BLaER1 treated with 17β-estradiol and CSF1 and Interleukin-3, amounts not matched to agents 10 nM and 100 nM (cell line): Measurements from ENCODE around the gene SERTAD2.

Experiments used
- H3K27ac ChIP-seq, 11 experiments: shearing (Covaris generic); formaldehyde crosslinking; 2 replicates each; pipeline ENCODE4 v1.8.1; 2022
- H3K27me3 ChIP-seq, 11 experiments: shearing (Covaris generic); formaldehyde crosslinking; 2 replicates each; pipeline ENCODE4 v1.8.1; 2022
- H3K36me3 ChIP-seq, 11 experiments: shearing (Covaris generic); formaldehyde crosslinking; 2 replicates each; pipeline ENCODE4 v1.8.1; 2022
- H3K4me1 ChIP-seq, 10 experiments: shearing (Covaris generic); formaldehyde crosslinking; 2 replicates each; pipeline ENCODE4 v1.8.1; 2022
- H3K4me2 ChIP-seq, 11 experiments: shearing (Covaris generic); formaldehyde crosslinking; 2 replicates each; pipeline ENCODE4 v1.8.1; 2022
- H3K4me3 ChIP-seq, 10 experiments: shearing (Covaris generic); formaldehyde crosslinking; 2 replicates each; pipeline ENCODE4 v1.8.1; 2022
- H3K9ac ChIP-seq, 11 experiments: shearing (Covaris generic); formaldehyde crosslinking; 2 replicates each; pipeline ENCODE4 v1.8.1; 2022
- H3K9me3 ChIP-seq, 11 experiments: shearing (Covaris generic); formaldehyde crosslinking; replicated peaks in 1 of 11; 2 replicates each; pipeline ENCODE4 v1.8.1; 2022
- H4K20me1 ChIP-seq, 11 experiments: shearing (Covaris generic); formaldehyde crosslinking; 2 replicates each; pipeline ENCODE4 v1.8.1; 2022
- Cebpa-rat ChIP-seq, 11 experiments: shearing (Covaris generic); IDR thresholded peaks; 2 replicates each; pipeline ENCODE4 v1.8.1; 2022

Gene SERTAD2

DNA sequence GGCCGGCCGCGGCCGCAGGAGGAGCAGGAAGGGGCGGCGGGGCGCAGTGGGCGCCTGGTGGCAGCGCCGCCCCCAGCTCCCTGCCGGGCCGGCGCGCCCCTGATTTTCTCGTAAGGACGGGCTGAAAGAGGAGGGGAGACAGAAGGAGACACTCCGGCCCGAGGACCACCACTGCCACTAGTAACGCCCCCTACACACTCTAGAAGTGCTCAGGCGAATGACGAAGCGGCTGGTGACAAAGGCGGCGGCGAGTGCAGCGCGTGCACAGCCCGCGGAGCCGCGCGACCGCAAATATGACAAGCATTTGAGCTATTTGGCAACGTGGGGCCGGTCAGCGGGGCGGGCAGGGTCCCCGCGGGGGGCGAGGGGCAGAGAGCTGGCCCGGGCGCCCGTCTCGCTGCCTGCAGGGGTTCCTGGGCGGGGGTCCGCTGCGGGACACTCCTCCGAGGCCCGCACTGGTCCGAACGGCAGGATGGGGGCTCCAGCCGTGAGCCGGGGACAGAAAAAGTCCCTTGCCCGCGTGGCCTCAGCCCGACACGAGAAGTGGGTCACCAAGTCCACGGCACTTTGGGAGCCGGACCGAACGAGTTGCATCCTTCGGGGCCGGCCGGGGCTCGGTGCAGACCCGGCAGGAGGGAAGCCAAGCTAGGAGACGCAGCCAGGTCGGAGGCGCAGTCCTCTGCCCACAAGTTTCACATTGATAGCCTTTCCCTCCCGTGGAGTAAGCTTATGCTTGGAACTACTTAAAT is 524 bp upstream of the SERTAD2 start:
- peak overlapping the region; percentile 76 to 87 (median 83) for H3K4me3 ChIP-seq
- peaks cover 65 to 79% (median 75%) of the 10 kb centered on the region in 10 experiments for H3K4me1 ChIP-seq
- H3K9me3 ChIP-seq: no peaks in the 10 kb centered on the region
- H3K4me2 ChIP-seq: peak overlapping the region; percentile 85 to 99 (median 96)
- peak overlapping the region; percentile 91 to 95 (median 94) for H3K9ac ChIP-seq
- no peaks in the 10 kb centered on the region for H3K27me3 ChIP-seq
- peaks cover 21 to 40% (median 35%) of the 10 kb centered on the region in 11 experiments; a peak in 21 of 22 replicates for H4K20me1 ChIP-seq
- H3K27ac ChIP-seq: peak overlapping the region; percentile 88 to 94 (median 93)
- H3K36me3 ChIP-seq: no peaks in the 10 kb centered on the region
- no peak for TF ChIP-seq Cebpa-rat (IDR thresholded peaks at IDR 0.05)

DNA sequence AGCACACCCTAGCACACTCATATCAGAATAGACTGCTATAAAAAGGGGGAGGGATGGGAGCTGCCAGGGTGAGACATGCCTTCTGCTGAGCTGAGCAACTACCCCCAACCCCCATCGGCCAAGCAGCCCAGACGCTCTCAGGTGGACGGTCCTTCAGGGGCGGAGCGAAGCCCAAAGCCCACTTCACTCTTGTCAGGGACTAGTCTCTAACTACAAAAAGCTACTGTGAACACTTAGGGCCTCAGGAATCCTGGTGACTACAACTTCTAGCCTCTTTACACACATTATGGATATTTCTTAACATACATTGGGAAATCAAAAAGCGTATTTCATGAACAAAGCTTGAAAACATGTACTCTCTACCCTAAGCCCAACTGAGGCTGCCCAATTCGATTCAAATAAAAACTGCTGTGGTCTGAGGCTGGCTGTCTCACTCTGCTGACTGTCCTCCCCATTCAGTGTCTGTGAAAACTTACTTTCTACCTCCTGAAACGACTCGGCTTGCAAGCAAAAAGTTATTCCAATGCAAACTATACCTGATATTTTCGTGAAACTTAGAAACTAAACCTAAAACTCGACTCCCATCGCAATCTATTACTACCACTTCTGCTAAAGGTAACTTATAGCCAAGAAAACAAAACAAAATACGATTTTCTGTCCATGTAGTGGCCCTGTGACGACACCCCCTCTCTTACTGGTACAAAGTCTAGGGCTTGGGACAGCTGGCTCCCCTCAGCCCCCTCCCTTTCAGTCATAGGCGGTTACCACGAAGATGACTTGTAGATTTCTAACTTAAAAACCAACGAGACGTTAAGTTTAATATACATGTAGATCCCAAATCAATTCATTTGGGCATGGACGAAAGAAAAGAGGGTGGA is 1.2 kb downstream of the SERTAD2 start:
- Histone ChIP-seq H3K4me3 (peak overlapping the region; percentile 76 to 87 (median 83)), H3K9me3 (no peaks in the 10 kb centered on the region), H3K4me1 (peaks cover 48 to 79% (median 60%) of the 10 kb centered on the region in 10 experiments), H4K20me1 (peaks cover 27 to 58% (median 50%) of the 10 kb centered on the region in 11 experiments; a peak in 21 of 22 replicates), H3K36me3 (no peaks in the 10 kb centered on the region), H3K4me2 (peak overlapping the region; percentile 84 to 100 (median 95)), H3K27me3 (no peaks in the 10 kb centered on the region), H3K27ac (peak overlapping the region; percentile 87 to 94 (median 93)), H3K9ac (peak overlapping the region; percentile 91 to 95 (median 94))
- no peak for TF ChIP-seq Cebpa-rat (IDR thresholded peaks at IDR 0.05)

DNA sequence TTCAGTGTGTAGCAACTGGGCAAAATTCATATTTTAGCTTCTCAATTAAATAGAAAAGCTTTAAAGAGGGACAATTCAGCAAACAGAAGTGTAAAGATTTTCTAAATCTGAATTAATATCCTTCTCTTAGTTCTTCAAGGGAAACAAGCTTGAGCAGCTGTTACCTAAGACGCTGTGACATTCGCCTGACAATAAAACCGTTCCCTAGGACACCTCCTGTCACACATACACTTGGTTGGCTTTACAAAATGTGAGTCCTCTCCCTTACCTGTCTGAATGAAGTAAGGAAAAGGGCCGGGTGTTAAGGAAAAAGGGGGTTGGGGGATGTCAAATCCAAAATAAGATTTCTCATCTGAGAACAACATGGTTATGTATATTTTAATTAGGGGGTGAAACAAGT is 2.1 kb downstream of the SERTAD2 start:
- no peak for TF ChIP-seq Cebpa-rat (IDR thresholded peaks at IDR 0.05)
- no peaks in the 10 kb centered on the region for H3K9me3 ChIP-seq
- peaks cover 27 to 67% (median 59%) of the 10 kb centered on the region in 11 experiments; a peak in 21 of 22 replicates for H4K20me1 ChIP-seq
- H3K27me3 ChIP-seq: no peaks in the 10 kb centered on the region
- H3K9ac ChIP-seq: peak overlapping the region in 9 of 11 experiments; percentile 6 to 94 (median 94); a peak in 13 of 22 replicates
- peak overlapping the region; percentile 52 to 100 (median 95); a peak in 21 of 22 replicates for H3K4me2 ChIP-seq
- H3K4me1 ChIP-seq: peaks cover 42 to 77% (median 55%) of the 10 kb centered on the region in 10 experiments
- H3K4me3 ChIP-seq: peak overlapping the region in 2 of 10 experiments; percentile 76 to 80; a peak in 5 of 20 replicates
- H3K36me3 ChIP-seq: no peaks in the 10 kb centered on the region
- H3K27ac ChIP-seq: peak overlapping the region in 1 of 11 experiments; percentile 94; a peak in 2 of 22 replicates

DNA sequence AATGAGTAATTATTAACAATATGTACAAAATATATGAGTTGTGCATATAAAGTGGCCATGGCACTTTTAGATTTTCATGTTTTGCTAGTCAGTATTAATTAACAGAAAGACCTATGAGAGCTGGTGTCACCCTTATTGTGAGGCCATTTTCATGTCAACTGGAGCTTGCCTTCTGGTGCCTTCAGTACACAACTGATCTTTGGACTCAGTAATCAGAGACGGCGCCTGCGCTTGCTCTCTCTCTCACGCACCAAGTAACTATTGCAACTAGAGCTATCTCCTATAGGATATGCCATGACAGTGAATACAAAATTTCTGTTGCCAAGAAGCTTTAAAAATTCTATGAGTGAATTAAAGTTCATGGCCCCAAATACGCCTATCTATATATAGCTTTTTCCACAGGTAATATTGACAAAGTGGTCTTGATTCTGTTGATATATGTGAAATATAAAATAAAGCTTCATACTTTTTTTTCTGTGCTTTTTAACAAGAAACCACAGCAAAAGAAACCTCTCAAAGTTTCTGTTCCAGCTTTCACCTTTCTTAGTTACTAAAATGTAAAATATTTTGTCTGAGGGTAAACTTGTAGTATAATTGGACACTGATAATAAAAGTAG is 2.9 kb downstream of the SERTAD2 start:
- Histone ChIP-seq H3K36me3 (no peaks in the 10 kb centered on the region), H3K9me3 (no peaks in the 10 kb centered on the region), H4K20me1 (peaks cover 27 to 74% (median 61%) of the 10 kb centered on the region in 11 experiments; a peak in 21 of 22 replicates), H3K27ac (no peak overlapping the region), H3K4me2 (peak overlapping the region in 10 of 11 experiments; percentile 7 to 100 (median 90); a peak in 15 of 22 replicates), H3K4me1 (peaks cover 42 to 77% (median 55%) of the 10 kb centered on the region in 10 experiments), H3K4me3 (no peak overlapping the region), H3K9ac (peak overlapping the region in 1 of 11 experiments; percentile 94; a peak in 1 of 22 replicates), H3K27me3 (no peaks in the 10 kb centered on the region)
- TF ChIP-seq Cebpa-rat (IDR thresholded peaks at IDR 0.05): no peak

DNA sequence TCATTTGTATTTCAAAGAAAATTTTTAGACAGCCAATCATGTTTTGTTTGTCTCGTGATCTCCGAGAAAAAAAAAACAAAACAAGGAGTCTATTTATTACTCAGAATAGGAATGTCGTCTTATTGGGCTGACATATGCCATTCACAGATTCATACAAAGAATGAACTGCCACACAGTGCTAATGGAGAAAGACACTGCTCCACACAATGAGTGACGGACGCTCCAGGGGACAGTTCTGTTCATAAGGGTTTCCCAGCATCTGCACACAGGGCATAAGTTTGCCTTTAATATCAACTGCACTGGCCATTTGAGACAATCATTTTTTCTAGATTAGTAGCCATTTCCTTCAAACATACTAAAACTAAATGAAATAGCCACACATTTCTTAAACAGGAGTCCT is 3.4 kb downstream of the SERTAD2 start:
- H3K4me2 ChIP-seq: peak overlapping the region in 3 of 11 experiments; percentile 7 to 100 (median 90); a peak in 2 of 22 replicates
- H3K4me3 ChIP-seq: no peak overlapping the region
- no peaks in the 10 kb centered on the region for H3K36me3 ChIP-seq
- H3K4me1 ChIP-seq: peaks cover 42 to 77% (median 55%) of the 10 kb centered on the region in 10 experiments
- H3K9me3 ChIP-seq: no peaks in the 10 kb centered on the region
- H3K27ac ChIP-seq: no peak overlapping the region
- H3K27me3 ChIP-seq: no peaks in the 10 kb centered on the region
- no peak for TF ChIP-seq Cebpa-rat (IDR thresholded peaks at IDR 0.05)
- H4K20me1 ChIP-seq: peaks cover 27 to 80% (median 62%) of the 10 kb centered on the region in 11 experiments; a peak in 21 of 22 replicates
- H3K9ac ChIP-seq: 0 out of 22 replicates have a peak overlapping the region, but pooled peaks of 1 of the 11 experiments have one; percentile 13

DNA sequence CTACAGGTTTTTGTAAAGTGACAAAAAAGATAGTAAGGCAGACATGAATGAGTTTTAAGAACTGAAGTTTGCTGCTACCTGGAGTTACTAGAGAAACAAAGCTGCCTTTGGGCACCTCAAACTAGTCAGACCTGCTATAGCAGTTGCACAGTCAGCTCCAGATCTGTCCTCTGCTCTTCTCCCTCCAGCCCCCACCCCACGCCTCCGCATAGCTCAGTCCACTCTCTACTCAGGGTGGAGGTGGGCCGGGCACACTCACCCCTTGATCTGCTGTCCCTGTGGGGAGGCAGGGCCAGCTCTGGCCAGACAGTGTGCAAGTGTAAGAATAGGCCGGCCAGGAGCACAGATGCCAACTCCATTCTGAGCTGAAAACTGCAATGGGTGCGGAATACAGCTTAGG is 4.1 kb downstream of the SERTAD2 start:
- Histone ChIP-seq H3K9ac (peak overlapping the region in 2 of 11 experiments; percentile 1 to 13; a peak in 5 of 22 replicates), H3K9me3 (no peaks in the 10 kb centered on the region), H3K4me3 (no peak overlapping the region), H3K4me2 (peak overlapping the region in 8 of 11 experiments; percentile 2 to 36 (median 20); a peak in 6 of 22 replicates), H4K20me1 (peaks cover 27 to 86% (median 67%) of the 10 kb centered on the region in 11 experiments; a peak in 21 of 22 replicates), H3K27me3 (no peaks in the 10 kb centered on the region), H3K4me1 (peaks cover 35 to 77% (median 53%) of the 10 kb centered on the region in 10 experiments), H3K36me3 (no peaks in the 10 kb centered on the region), H3K27ac (no peak overlapping the region)
- TF ChIP-seq Cebpa-rat (IDR thresholded peaks at IDR 0.05): no peak

DNA sequence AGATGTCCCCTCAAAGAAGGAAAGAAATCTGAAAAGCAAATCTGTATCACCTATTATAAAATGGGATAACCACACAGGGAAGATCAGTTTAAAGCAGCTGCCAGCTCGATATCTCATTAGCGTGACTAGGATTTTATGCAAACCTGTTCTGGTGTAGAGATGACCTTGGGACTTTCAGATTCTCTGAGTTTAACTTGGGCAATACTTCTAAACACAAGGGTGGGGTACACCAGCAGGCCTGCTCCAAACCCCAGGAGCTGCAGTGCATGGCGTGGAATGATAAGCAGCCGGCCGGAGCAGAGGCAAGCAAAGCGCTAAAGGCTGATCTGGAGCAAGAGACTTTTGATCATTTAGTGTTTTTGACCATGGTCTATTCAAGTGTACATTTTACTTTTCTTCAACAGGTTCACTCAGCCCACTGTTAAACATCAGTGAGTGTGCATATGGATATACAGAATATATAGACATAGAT is 4.7 kb downstream of the SERTAD2 start:
- peaks cover 35 to 78% (median 53%) of the 10 kb centered on the region in 10 experiments for H3K4me1 ChIP-seq
- H3K4me3 ChIP-seq: no peak overlapping the region
- H3K27ac ChIP-seq: no peak overlapping the region
- peak overlapping the region in 2 of 11 experiments; percentile 26 to 36; a peak in 1 of 22 replicates for H3K4me2 ChIP-seq
- no peaks in the 10 kb centered on the region for H3K9me3 ChIP-seq
- H3K27me3 ChIP-seq: no peaks in the 10 kb centered on the region
- no peak for TF ChIP-seq Cebpa-rat (IDR thresholded peaks at IDR 0.05)
- H3K36me3 ChIP-seq: no peaks in the 10 kb centered on the region
- peak overlapping the region in 1 of 11 experiments; percentile 13; a peak in 1 of 22 replicates for H3K9ac ChIP-seq
- peaks cover 27 to 90% (median 67%) of the 10 kb centered on the region in 11 experiments; a peak in 21 of 22 replicates for H4K20me1 ChIP-seq
